Mesenchymal stem cell (in vitro differentiated cells and primary cell): ENCODE results near the gene CST1.
"Not testable (repeated sequence)": the region's sequence is repeated elsewhere in the genome, so short reads cannot be mapped to it uniquely, and the experiment has no call there.

ENCODE experiments used
- DNase-seq: peaks from one replicate; pipeline ENCODE4 v3.0.0-alpha.2; 2013
- H2AFZ ChIP-seq: one replicate; pipeline ENCODE4 v1.6.1; 2013; ENCODE audit warnings: low read depth, mild to moderate bottlenecking, control low read depth, inconsistent platforms, low read length, moderate library complexity
- H2AK5ac ChIP-seq: 2 replicates; pipeline ENCODE4 v1.6.1; 2013; ENCODE audit warnings: low read length, moderate library complexity, mild to moderate bottlenecking, inconsistent platforms; ENCODE audit not compliant: severe bottlenecking
- H2BK120ac ChIP-seq: one replicate; pipeline ENCODE4 v1.6.1; 2013; ENCODE audit warnings: low read depth, mild to moderate bottlenecking, inconsistent platforms, low read length, moderate library complexity
- H2BK12ac ChIP-seq, 2 experiments: one replicate each; pipeline ENCODE4 v1.6.1; 2013; ENCODE audit warnings: inconsistent platforms in 2 of 2, low read length in 2 of 2, mild to moderate bottlenecking in 2 of 2, moderate library complexity in 2 of 2, control low read depth in 1 of 2
- H2BK15ac ChIP-seq: one replicate; pipeline ENCODE4 v1.6.1; 2013; ENCODE audit warnings: mild to moderate bottlenecking, low read depth, inconsistent platforms; ENCODE audit not compliant: poor library complexity, severe bottlenecking
- H2BK5ac ChIP-seq: 2 replicates; pipeline ENCODE4 v1.6.1; 2013; ENCODE audit warnings: low read depth, mild to moderate bottlenecking, low read length, control low read depth, inconsistent platforms; ENCODE audit not compliant: poor library complexity, severe bottlenecking
- H3K14ac ChIP-seq, 2 experiments: one replicate each; pipeline ENCODE4 v1.6.1; 2013; ENCODE audit warnings: inconsistent platforms in 2 of 2, low read length in 2 of 2, control low read depth in 1 of 2, mild to moderate bottlenecking in 1 of 2, moderate library complexity in 1 of 2
- H3K18ac ChIP-seq, 2 experiments: one replicate each; pipeline ENCODE4 v1.6.1; 2013; ENCODE audit warnings: inconsistent platforms in 2 of 2, low read length in 2 of 2, control low read depth in 1 of 2, low read depth in 1 of 2, mild to moderate bottlenecking in 1 of 2
- H3K23ac ChIP-seq, 2 experiments: one replicate each; pipeline ENCODE4 v1.6.1; 2013; ENCODE audit warnings: inconsistent platforms in 2 of 2, low read length in 2 of 2, mild to moderate bottlenecking in 2 of 2, moderate library complexity in 2 of 2, control low read depth in 1 of 2
- H3K27ac ChIP-seq: 2 replicates; pipeline ENCODE4 v1.5.1; 2013; ENCODE audit warnings: mild to moderate bottlenecking, moderate library complexity, low read length, control low read depth, inconsistent platforms; ENCODE audit not compliant: poor library complexity, severe bottlenecking
- H3K27me3 ChIP-seq, 2 experiments: 2 replicates each; pipeline versions ENCODE4 v1.6.1 to v1.7.0; 2013; ENCODE audit warnings: low read length in 2 of 2, mild to moderate bottlenecking in 2 of 2, moderate library complexity in 2 of 2, control low read depth in 1 of 2, inconsistent platforms in 1 of 2; ENCODE audit not compliant: control insufficient read depth in 1 of 2, insufficient read depth in 1 of 2
- H3K36me3 ChIP-seq, 2 experiments: 2 replicates each; pipeline versions ENCODE4 v1.6.1 to v1.7.0; 2013; ENCODE audit warnings: low read length in 2 of 2, control low read depth in 1 of 2, inconsistent platforms in 1 of 2, low read depth in 1 of 2, mild to moderate bottlenecking in 1 of 2; ENCODE audit not compliant: insufficient read depth in 2 of 2, control insufficient read depth in 1 of 2
- H3K4ac ChIP-seq, 2 experiments: one replicate each; pipeline ENCODE4 v1.6.1; 2013; ENCODE audit warnings: inconsistent platforms in 2 of 2, low read length in 2 of 2, mild to moderate bottlenecking in 2 of 2, moderate library complexity in 2 of 2, control low read depth in 1 of 2, low read depth in 1 of 2
- H3K4me1 ChIP-seq: 2 replicates; pipeline ENCODE4 v1.6.1; 2013; ENCODE audit warnings: low read depth, low read length, control low read depth; ENCODE audit not compliant: control insufficient read depth, insufficient read depth
- H3K4me2 ChIP-seq: 2 replicates; pipeline ENCODE4 v1.6.1; 2013; ENCODE audit warnings: low read length, mild to moderate bottlenecking, inconsistent platforms; ENCODE audit not compliant: poor library complexity, severe bottlenecking
- H3K4me3 ChIP-seq, 2 experiments: 2 replicates each; pipeline versions ENCODE4 v1.5.1 to v1.7.0; 2013; ENCODE audit warnings: low read length in 2 of 2, mild to moderate bottlenecking in 2 of 2, control low read depth in 1 of 2, low read depth in 1 of 2; ENCODE audit not compliant: insufficient read depth in 1 of 2
- H3K79me1 ChIP-seq: replicated peaks from 2 replicates; pipeline ENCODE4 v1.6.1; 2013; ENCODE audit warnings: mild to moderate bottlenecking, control low read depth, low read length, inconsistent platforms; ENCODE audit not compliant: poor library complexity, severe bottlenecking
- H3K9ac ChIP-seq: 2 replicates; pipeline ENCODE4 v1.7.0; 2013; ENCODE audit warnings: mild to moderate bottlenecking, low read length, moderate library complexity
- H3K9me3 ChIP-seq: 2 replicates; pipeline ENCODE4 v1.7.0; 2013; ENCODE audit warnings: mild to moderate bottlenecking, low read length; ENCODE audit not compliant: control insufficient read depth
- H4K8ac ChIP-seq: one replicate; pipeline ENCODE4 v1.6.1; 2013; ENCODE audit warnings: inconsistent platforms, mild to moderate bottlenecking, low read length, moderate library complexity
- H4K91ac ChIP-seq: one replicate; pipeline ENCODE4 v1.6.1; 2013; ENCODE audit warnings: mild to moderate bottlenecking, low read length, inconsistent platforms
- WGBS: methylation state at CpG from one replicate; pipeline ENCODE4 v1.1.7; 2013; ENCODE audit warnings: mixed read lengths; 5-methylcytosine and 5-hydroxymethylcytosine counted together

CST1 gene

DNA sequence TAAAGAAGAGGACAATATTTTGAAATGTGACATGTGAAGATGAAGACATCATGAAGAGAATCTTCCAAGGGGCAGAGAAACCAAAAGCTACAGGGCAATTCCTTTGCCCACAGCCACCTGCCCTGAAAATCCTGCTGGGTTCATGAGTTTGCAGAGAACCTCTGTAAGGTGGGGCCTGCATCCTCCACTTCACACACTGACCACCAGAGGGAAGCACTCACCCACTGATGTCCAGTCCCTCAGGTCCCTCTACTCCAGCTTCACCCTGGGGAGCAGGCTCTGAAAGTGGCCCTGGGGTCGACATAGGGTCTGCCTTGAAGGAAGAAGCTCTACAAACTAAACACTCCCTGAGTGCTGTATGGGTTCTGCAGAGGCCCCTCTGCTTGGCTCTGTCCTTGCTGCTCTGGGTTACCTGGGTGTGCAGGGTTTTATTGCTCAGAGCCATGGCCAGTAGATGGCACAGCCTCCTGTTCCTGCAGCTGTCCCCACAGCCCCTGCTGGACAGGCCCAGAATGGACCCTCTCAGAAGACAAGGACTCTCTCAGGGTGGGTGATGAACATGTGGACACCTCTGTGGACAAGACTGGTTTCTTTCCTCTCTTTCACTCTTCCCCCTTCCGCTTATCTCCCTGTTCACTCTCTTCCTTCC lies 27.0 kb downstream of the CST1 start:
- H3K27me3 ChIP-seq, result peaks cover 9 to 19% of the 10 kb centered on the region in 2 experiments
- H3K14ac ChIP-seq, H3K27ac ChIP-seq, H3K4me1 ChIP-seq, H3K79me1 ChIP-seq, H2BK12ac ChIP-seq, H2BK15ac ChIP-seq, H2AK5ac ChIP-seq, H4K91ac ChIP-seq, H3K4me3 ChIP-seq, H3K36me3 ChIP-seq, H3K23ac ChIP-seq, H4K8ac ChIP-seq, H3K18ac ChIP-seq, H2BK120ac ChIP-seq, H3K9me3 ChIP-seq, H3K9ac ChIP-seq, H2BK5ac ChIP-seq, H3K4ac ChIP-seq, H3K4me2 ChIP-seq, H2AFZ ChIP-seq: not testable (repeated sequence)
- peak; percentile 42 for DNase-seq
- 63% methylated on average over 1 of the region's 2 CpGs for WGBS

DNA sequence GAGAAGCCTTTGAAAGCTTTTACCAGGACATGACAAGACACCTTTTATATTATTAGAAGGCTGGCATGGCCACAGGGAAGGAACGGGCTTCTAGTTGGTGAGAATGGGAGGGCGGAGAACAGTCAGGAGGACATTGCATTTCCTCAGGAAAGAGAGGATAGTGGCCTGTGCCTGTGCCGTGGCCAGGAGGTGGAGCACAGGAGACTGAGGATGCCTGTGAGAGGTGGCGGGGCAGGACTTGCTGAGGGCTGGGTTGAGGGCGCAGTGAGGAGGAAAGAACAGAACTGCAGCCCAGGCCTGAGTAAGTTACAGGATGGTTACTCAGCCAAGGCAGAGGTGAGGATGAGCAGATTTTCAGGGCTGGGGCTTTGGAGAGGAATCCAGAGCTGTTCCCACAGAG lies 27.9 kb downstream of the CST1 start:
- WGBS, result 69% methylated on average over 5 of the region's 5 CpGs
- H3K23ac ChIP-seq, H3K79me1 ChIP-seq, H2BK15ac ChIP-seq, H3K4me2 ChIP-seq, H4K8ac ChIP-seq, H2AFZ ChIP-seq, H3K9me3 ChIP-seq, H3K4me3 ChIP-seq, H3K4ac ChIP-seq, H2AK5ac ChIP-seq, H3K18ac ChIP-seq, H3K9ac ChIP-seq, H3K36me3 ChIP-seq, H3K14ac ChIP-seq, H4K91ac ChIP-seq, H2BK5ac ChIP-seq, H2BK120ac ChIP-seq, H3K27ac ChIP-seq, DNase-seq, H3K4me1 ChIP-seq: not testable (repeated sequence)
- peak overlapping the region in 1 of 2 experiments; percentile 18 for H2BK12ac ChIP-seq
- H3K27me3 ChIP-seq, result peaks cover 9 to 18% of the 10 kb centered on the region in 2 experiments

DNA sequence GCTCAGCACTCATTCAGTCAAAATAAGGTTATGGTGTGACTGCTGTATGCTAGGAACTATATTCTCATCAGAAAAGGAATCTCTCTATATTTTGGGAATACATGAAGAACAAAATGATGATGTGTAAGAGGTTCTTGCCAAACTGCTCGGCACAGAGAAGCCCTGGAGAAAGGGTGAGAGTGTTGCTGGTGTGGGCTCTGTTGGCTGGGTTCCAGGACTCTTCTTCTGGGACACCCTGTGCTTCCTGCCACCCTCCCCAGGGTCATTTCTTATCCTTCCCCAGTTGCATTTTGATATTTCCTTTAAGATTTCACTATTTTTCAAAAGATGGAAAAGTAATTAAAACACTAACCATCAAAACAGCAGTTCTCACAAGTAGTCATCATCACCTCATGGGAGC lies 28.8 kb downstream of the CST1 start:
- Histone ChIP-seq H3K36me3 (no peaks in the 10 kb centered on the region), H3K27me3 (peaks cover 9 to 20% of the 10 kb centered on the region in 2 experiments), H2BK15ac (no peak overlapping the region), H3K4me2 (no peak overlapping the region), H3K4me1 (no peaks in the 10 kb centered on the region), H2AK5ac (no peak overlapping the region), H4K8ac (no peak overlapping the region), H3K9me3 (no peaks in the 10 kb centered on the region), H3K4ac (no peak overlapping the region), H3K27ac (no peak overlapping the region), H3K4me3 (no peak overlapping the region), H2BK5ac (no peak overlapping the region), H3K18ac (no peak overlapping the region), H4K91ac (no peak overlapping the region), H3K9ac (no peak overlapping the region), H2BK120ac (no peak overlapping the region), H3K14ac (no peak overlapping the region), H3K23ac (no peak overlapping the region), H2AFZ (no peak overlapping the region), H3K79me1 (no peaks in the 10 kb centered on the region), H2BK12ac (no peak overlapping the region)
- no CpG with 5 or more reads among the region's 1 CpG for whole genome bisulfite sequencing
- DNase-seq, result no peak

DNA sequence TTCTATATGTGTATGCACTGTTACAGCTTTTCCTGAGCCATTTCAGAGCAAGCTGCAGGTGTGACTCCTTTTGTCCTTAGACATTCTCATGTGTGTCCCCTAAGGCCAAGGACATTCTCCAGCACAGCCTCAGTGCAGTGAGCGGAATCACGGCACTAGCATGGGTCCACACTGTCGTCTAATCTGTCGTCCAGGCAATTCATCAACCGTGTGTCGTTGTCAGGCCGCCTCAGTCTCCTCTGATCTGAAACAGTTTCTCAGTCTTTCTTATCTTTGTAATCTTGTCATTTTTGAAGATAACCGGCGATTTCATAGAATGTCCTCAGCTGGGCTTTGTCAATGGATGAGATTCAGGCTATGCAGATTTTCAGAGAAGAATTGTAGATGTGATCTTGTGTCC lies 31.4 kb downstream of the CST1 start:
- H3K27ac ChIP-seq, H3K4ac ChIP-seq, H3K4me1 ChIP-seq, H2BK12ac ChIP-seq, H2BK120ac ChIP-seq, H3K23ac ChIP-seq, H3K9me3 ChIP-seq, H3K9ac ChIP-seq, H3K79me1 ChIP-seq, H3K4me3 ChIP-seq, H3K14ac ChIP-seq, H4K8ac ChIP-seq, H3K18ac ChIP-seq, H2BK5ac ChIP-seq, H2AFZ ChIP-seq, DNase-seq, H2BK15ac ChIP-seq, H3K4me2 ChIP-seq, H4K91ac ChIP-seq, H3K36me3 ChIP-seq, H2AK5ac ChIP-seq: not testable (repeated sequence)
- WGBS, result 67% methylated on average over 6 of the region's 9 CpGs
- H3K27me3 ChIP-seq, result peaks cover 9 to 16% of the 10 kb centered on the region in 2 experiments
